GM12864 (cell line): Measurements from ENCODE around the gene ZNF598.

Experiments
- DNase-seq: peaks from one replicate; pipeline ENCODE4 v3.0.0-alpha.2; 2011; ENCODE audit warnings: low read depth
- H3K4me3 ChIP-seq: 2 replicates; pipeline ENCODE4 v1.5.1; 2011; ENCODE audit warnings: mild to moderate bottlenecking, low read depth, low read length, control low read depth
- TF ChIP-seq, protein P1 (sequence below): IDR thresholded peaks from 2 replicates; pipeline ENCODE4 v1.5.1; 2011; ENCODE audit warnings: low read depth, mild to moderate bottlenecking, moderate library complexity, low read length, control low read depth, inconsistent platforms; ENCODE audit errors: missing control alignments

Gene ZNF598

DNA sequence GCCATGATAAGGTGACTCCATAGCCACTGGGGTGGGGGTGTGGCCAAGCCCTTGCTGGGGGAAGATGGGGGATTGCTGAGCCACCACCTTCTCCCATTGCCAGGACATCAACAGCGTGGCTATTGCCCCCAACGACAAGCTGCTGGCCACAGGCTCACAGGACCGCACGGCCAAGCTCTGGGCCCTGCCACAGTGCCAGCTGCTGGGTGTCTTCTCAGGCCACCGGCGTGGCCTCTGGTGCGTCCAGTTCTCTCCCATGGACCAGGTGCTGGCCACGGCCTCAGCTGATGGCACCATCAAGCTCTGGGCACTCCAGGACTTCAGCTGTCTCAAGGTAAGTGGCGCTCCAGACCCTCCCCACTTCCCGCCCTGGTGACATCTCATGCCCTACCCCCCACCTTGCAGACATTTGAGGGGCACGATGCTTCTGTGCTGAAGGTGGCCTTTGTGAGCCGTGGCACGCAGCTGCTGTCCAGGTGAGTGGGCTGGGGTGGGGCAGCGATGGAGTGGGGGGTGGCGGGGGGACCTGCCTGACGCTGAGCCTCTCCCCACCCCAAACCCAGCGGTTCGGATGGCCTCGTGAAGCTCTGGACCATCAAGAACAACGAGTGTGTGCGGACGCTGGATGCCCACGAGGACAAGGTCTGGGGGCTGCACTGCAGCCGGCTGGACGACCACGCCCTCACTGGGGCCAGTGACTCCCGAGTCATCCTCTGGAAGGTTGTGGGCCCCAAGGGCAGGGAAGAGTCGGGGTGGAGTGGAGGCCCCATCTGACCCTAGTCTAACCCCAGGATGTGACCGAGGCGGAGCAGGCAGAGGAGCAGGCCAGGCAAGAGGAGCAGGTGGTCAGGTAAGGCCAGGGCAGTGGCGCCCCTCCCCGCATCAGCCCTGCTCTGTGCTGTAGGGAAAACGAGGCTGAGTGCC, 32.4 kb downstream of the ZNF598 start:
- TF ChIP-seq, protein P1, sequence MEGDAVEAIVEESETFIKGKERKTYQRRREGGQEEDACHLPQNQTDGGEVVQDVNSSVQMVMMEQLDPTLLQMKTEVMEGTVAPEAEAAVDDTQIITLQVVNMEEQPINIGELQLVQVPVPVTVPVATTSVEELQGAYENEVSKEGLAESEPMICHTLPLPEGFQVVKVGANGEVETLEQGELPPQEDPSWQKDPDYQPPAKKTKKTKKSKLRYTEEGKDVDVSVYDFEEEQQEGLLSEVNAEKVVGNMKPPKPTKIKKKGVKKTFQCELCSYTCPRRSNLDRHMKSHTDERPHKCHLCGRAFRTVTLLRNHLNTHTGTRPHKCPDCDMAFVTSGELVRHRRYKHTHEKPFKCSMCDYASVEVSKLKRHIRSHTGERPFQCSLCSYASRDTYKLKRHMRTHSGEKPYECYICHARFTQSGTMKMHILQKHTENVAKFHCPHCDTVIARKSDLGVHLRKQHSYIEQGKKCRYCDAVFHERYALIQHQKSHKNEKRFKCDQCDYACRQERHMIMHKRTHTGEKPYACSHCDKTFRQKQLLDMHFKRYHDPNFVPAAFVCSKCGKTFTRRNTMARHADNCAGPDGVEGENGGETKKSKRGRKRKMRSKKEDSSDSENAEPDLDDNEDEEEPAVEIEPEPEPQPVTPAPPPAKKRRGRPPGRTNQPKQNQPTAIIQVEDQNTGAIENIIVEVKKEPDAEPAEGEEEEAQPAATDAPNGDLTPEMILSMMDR, result no peak
- H3K4me3 ChIP-seq, result no peak overlapping the region
- DNase-seq, result no peak

DNA sequence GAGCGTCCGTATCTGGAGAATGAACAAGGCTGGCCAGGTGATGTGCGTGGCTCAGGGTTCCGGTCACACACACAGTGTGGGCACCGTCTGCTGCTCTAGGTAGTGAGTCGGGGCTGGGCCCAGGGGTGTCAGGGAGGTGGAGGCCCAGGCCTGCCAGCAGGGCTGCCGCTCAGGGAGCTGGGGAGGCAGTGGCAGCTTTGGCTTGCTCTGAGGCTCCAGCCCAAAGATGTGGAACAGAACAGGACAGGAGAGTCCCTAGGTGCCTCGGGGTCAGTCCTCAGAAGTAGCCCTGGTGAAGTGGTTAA, 33.5 kb downstream of the ZNF598 start:
- TF ChIP-seq, protein P1, result no peak
- H3K4me3 ChIP-seq, result no peak overlapping the region
- no peak for DNase-seq

DNA sequence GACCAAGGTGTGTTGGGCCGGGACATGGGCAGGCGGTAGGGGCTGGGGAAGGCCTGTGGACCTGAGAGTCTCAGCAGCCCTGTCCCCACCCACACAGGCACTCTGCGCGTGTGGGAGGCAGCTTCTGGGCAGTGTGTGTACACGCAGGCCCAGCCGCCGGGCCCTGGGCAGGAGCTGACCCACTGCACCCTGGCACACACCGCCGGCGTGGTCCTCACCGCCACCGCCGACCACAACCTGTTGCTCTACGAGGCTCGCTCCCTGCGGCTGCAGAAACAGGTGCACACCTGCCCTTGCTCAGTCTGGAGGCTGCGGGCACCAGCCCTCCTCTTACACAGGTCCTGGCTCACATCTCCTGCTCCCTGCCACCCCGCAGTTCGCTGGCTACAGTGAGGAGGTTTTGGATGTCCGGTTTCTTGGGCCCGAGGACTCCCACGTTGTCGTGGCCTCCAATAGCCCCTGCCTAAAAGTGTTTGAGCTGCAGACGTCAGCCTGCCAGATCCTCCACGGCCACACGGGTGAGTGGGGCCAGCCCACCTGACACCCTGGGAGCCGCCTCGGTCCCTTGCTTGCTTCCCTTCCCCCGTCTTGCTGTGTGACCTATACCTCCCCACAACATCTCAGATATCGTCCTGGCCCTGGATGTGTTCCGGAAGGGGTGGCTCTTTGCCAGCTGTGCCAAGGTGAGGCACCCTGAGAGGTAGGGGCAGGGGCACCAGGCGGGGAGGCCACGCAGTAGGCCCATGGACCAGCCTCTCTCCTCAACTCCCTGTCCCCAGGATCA, 34.0 kb downstream of the ZNF598 start:
- TF ChIP-seq, protein P1, result no peak
- H3K4me3 ChIP-seq, result no peak overlapping the region
- DNase-seq, result no peak

DNA sequence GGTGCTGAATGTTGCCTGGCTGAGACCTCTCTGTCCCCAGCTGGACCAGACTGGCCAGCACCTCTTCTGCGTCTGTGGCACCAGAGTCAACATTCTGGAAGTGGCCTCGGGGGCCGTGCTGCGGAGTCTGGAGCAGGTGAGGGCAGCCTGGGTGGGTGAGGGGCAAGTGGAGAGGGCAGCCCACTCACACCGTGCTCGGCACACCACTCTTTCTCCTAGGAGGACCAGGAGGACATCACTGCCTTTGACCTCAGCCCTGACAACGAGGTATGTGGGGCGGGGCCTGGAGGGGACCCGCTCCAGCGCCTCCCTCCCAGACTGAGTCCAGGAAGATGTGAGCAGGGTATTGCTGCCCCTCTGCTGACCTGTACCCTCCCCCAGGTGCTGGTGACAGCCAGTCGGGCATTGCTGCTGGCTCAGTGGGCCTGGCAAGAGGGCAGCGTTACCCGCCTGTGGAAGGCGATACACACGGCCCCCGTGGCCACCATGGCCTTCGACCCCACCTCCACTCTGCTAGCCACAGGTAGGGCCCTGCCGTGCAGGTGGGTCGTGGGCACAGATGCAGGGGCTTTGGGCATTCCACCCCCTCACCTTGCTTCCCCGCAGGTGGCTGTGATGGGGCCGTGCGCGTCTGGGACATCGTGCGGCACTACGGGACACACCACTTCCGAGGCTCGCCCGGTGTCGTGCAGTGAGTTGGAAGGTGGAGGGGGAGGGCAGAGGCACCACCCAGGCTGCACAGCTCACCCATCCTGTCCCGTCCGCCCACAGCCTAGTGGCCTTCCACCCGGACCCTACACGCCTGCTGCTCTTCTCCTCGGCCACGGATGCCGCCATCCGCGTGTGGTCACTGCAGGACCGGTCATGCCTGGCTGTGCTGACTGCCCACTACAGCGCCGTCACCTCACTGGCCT, 35.2 kb downstream of the ZNF598 start:
- no peak overlapping the region for H3K4me3 ChIP-seq
- no peak for DNase-seq
- TF ChIP-seq, protein P1, result no peak

DNA sequence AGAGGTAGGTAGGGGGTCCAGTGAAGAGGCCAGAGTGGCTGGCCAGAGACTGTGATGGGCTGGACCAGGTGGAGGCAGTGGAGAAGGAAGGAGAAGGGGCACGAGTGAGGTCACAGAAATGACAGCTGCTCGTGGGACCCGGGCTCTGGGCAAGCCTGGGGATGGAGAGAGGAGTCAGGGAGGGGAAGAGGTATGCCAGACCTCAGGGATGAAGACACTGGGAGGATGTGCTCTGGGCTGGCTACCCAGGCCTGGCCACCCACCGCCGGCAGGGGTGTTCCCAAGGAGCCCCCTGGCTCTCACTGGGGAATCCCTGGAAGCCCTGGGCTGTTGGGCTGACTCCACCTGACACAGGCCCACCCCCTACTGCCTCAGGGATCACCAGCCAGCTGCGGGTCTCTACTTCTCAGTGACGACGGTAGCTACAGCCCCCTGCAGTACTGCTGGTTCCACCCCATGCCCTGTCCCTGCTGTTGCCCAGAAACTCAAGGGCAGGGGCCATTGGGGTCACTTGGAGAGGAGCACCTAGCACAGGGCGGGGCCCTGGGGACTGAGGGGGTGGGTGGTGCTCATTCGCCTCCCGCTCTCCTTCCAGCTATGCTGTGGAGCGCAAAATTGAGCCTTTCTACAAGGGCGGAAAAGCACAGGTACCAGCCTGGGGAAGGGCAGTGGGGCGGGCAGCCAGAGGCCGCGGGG, 36.0 kb downstream of the ZNF598 start:
- no peak for DNase-seq
- TF ChIP-seq, protein P1, result no peak
- H3K4me3 ChIP-seq, result no peak overlapping the region

DNA sequence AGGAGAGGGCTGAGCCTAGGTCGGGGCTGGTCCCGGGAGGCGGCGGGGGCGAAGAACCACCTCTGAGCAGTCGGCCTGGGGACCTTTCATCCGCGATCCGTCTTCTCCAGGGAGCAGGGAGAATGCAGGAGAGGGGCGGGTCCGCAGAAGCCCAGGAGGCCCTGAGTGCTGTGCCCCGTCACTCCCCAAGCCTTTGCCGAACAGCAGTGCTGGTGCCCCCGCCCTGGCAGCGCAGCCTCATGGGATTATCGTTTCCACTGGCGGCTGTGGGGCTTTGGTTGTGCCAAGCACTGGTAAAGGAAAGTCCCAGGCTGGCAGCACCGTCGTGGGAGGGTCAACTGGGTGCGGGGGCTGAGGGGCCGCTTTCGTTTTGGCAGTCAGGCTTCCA, 37.1 kb downstream of the ZNF598 start:
- no peak for DNase-seq
- TF ChIP-seq, protein P1, result no peak
- H3K4me3 ChIP-seq, result peak overlapping the region; percentile 92
